Activated CD4-positive, alpha-beta T cell treated with anti-CD3 and anti-CD28 coated beads, Interleukin-2, amount 10 ng/mL, durations not matched to agents 24 days and 14 days (primary cell): ENCODE data around the gene GLIPR1L1. TPM values are rescaled to one million over a fixed set of nuclear protein-coding genes. Genes with fewer than 3 reads are reported as not detected.
"Not testable (repeated sequence)": the region's sequence is repeated elsewhere in the genome, so short reads cannot be mapped to it uniquely, and the experiment has no call there.

Source experiments
- DNase-seq: peaks from one replicate; pipeline ENCODE4 v3.0.0; 2022
- H3K27ac Mint-ChIP-seq: one replicate; pipeline ENCODE4 v1.8.0; 2022; ENCODE audit warnings: mild to moderate bottlenecking, mixed read lengths
- H3K27me3 Mint-ChIP-seq: one replicate; pipeline ENCODE4 v1.8.0; 2022; ENCODE audit warnings: mixed read lengths
- H3K36me3 Mint-ChIP-seq: one replicate; pipeline ENCODE4 v1.8.0; 2022; ENCODE audit warnings: low read depth, mild to moderate bottlenecking, mixed read lengths
- H3K4me1 Mint-ChIP-seq: one replicate; pipeline ENCODE4 v1.8.0; 2021; ENCODE audit warnings: mixed read lengths
- H3K4me3 Mint-ChIP-seq: one replicate; pipeline ENCODE4 v1.8.0; 2022; ENCODE audit warnings: mild to moderate bottlenecking, moderate library complexity, mixed read lengths
- H3K9me3 Mint-ChIP-seq: one replicate; pipeline ENCODE4 v1.8.0; 2021; ENCODE audit warnings: mixed read lengths
- intact Hi-C: fragments of 100-400 bp; cut with micrococcal nuclease; formaldehyde crosslinking; loops from one replicate; pipeline ENCODE4 v1.15.1; 2023
- total RNA-seq: library from RNA; stranded (reverse); gene quantifications from 2 replicates; pipeline ENCODE4 v1.2.3, GENCODE V29; 2022

Gene GLIPR1L1
- total RNA-seq, 1 donor from 2014 or later, result not detected

GRCh38 chr12:75323663-75324062 is 10.8 kb upstream of the GLIPR1L1 start:
- H3K4me1 Mint-ChIP-seq, result no peaks in the 10 kb centered on the region
- no peak overlapping the region for H3K4me3 Mint-ChIP-seq
- no peak overlapping the region for H3K27ac Mint-ChIP-seq
- H3K27me3 Mint-ChIP-seq, result peaks cover 28% of the 10 kb centered on the region
- DNase-seq, result no peak
- H3K9me3 Mint-ChIP-seq, result no peaks in the 10 kb centered on the region
- intact Hi-C loops, result no loop called here
- no peaks in the 10 kb centered on the region for H3K36me3 Mint-ChIP-seq

- peaks cover 41% of the 10 kb centered on the region for H3K27me3 Mint-ChIP-seq
- no peak for DNase-seq
- H3K27ac Mint-ChIP-seq, result no peak overlapping the region
- no peak overlapping the region for H3K4me3 Mint-ChIP-seq
- peaks cover 5% of the 10 kb centered on the region for H3K4me1 Mint-ChIP-seq
- no peaks in the 10 kb centered on the region for H3K36me3 Mint-ChIP-seq
- intact Hi-C loops, result no loop called here
- no peaks in the 10 kb centered on the region for H3K9me3 Mint-ChIP-seq
Measured at GRCh38 chr12:75327642-75328041, 6.8 kb upstream of the GLIPR1L1 start.

- H3K9me3 Mint-ChIP-seq, result no peaks in the 10 kb centered on the region
- peaks cover 15% of the 10 kb centered on the region for H3K4me1 Mint-ChIP-seq
- H3K4me3 Mint-ChIP-seq, result peak within 1 kb of the TSS; percentile 79
- H3K27me3 Mint-ChIP-seq, result peaks cover 57% of the 10 kb centered on the region
- H3K27ac Mint-ChIP-seq, result no peak within 1 kb of the TSS
- intact Hi-C loops, result loop anchor here (5.0 to 10.0 kb wide), 3 partner anchors 125 to 1017 kb away; partner anchors contain the start of genes BBS10 and KCNC2
- peak; percentile 89 for DNase-seq
- H3K36me3 Mint-ChIP-seq, result no peaks in the 10 kb centered on the region
Measured at GRCh38 chr12:75329918-75330826, 4.3 kb upstream of the GLIPR1L1 start, which contains the start of gene CAPS2. Gene CAPS2, minus strand, starts transcription at chr12:75330324. Its CDS starts 3,826 bp downstream, at chr12:75326498.

GRCh38 chr12:75337905-75338304 is 3.4 kb downstream of the GLIPR1L1 start:
- DNase-seq, result no peak
- Mint-ChIP-seq H3K36me3 (no peaks in the 10 kb centered on the region), H3K4me3 (no peak overlapping the region), H3K27ac (no peak overlapping the region), H3K4me1 (peaks cover 16% of the 10 kb centered on the region), H3K27me3 (peaks cover 45% of the 10 kb centered on the region), H3K9me3 (no peaks in the 10 kb centered on the region)
- intact Hi-C loops, result loop anchor here (10.0 kb wide), 1 partner anchor 133 kb away; the partner anchor contains the start of gene KCNC2

GRCh38 chr12:75341873-75342272 is 7.4 kb downstream of the GLIPR1L1 start:
- H3K4me1 Mint-ChIP-seq, result peaks cover 11% of the 10 kb centered on the region
- H3K36me3 Mint-ChIP-seq, result no peaks in the 10 kb centered on the region
- no peak overlapping the region for H3K4me3 Mint-ChIP-seq
- peaks cover 33% of the 10 kb centered on the region for H3K27me3 Mint-ChIP-seq
- DNase-seq, result no peak
- H3K27ac Mint-ChIP-seq, result no peak overlapping the region
- H3K9me3 Mint-ChIP-seq, result no peaks in the 10 kb centered on the region
- intact Hi-C loops, result no loop called here

- peaks cover 25% of the 10 kb centered on the region for H3K27me3 Mint-ChIP-seq
- H3K36me3 Mint-ChIP-seq, result no peaks in the 10 kb centered on the region
- no peaks in the 10 kb centered on the region for H3K9me3 Mint-ChIP-seq
- intact Hi-C loops, result no loop called here
- no peak overlapping the region for H3K4me3 Mint-ChIP-seq
- peaks cover 7% of the 10 kb centered on the region for H3K4me1 Mint-ChIP-seq
- H3K27ac Mint-ChIP-seq, result no peak overlapping the region
- no peak for DNase-seq
Measured at GRCh38 chr12:75345531-75345930, 11.1 kb downstream of the GLIPR1L1 start.

GRCh38 chr12:75346215-75346614 is 11.7 kb downstream of the GLIPR1L1 start:
- intact Hi-C loops, result loop anchor here (1.0 kb wide), 1 partner anchor 134 kb away; the partner anchor contains the start of gene GLIPR1
- not testable (repeated sequence) for H3K9me3 Mint-ChIP-seq, H3K36me3 Mint-ChIP-seq
- Mint-ChIP-seq H3K4me3 (peak overlapping the region; percentile 5), H3K4me1 (peaks cover 11% of the 10 kb centered on the region), H3K27ac (peak overlapping the region; percentile 46), H3K27me3 (peaks cover 24% of the 10 kb centered on the region)
- DNase-seq, result peak; percentile 75

GRCh38 chr12:75349946-75350345 is 15.5 kb downstream of the GLIPR1L1 start:
- Mint-ChIP-seq H3K27me3 (peaks cover 16% of the 10 kb centered on the region), H3K4me3 (no peak overlapping the region), H3K27ac (no peak overlapping the region), H3K36me3 (peaks cover 6% of the 10 kb centered on the region), H3K4me1 (peaks cover 11% of the 10 kb centered on the region), H3K9me3 (peaks cover 20% of the 10 kb centered on the region)
- no peak for DNase-seq
- intact Hi-C loops, result loop anchor here (2.0 kb wide), 1 partner anchor 15 kb away; the partner anchor contains the start of gene GLIPR1L1

- Mint-ChIP-seq H3K27ac (no peak overlapping the region), H3K9me3 (peaks cover 24% of the 10 kb centered on the region), H3K4me3 (no peak overlapping the region), H3K27me3 (peaks cover 15% of the 10 kb centered on the region), H3K4me1 (peaks cover 10% of the 10 kb centered on the region), H3K36me3 (peaks cover 6% of the 10 kb centered on the region)
- no peak for DNase-seq
- intact Hi-C loops, result no loop called here
Measured at GRCh38 chr12:75350413-75350812, 15.9 kb downstream of the GLIPR1L1 start.

- Mint-ChIP-seq H3K4me1 (peaks cover 6% of the 10 kb centered on the region), H3K36me3 (peaks cover 6% of the 10 kb centered on the region), H3K27me3 (peaks cover 10% of the 10 kb centered on the region), H3K27ac (no peak overlapping the region), H3K4me3 (no peak overlapping the region), H3K9me3 (peaks cover 24% of the 10 kb centered on the region)
- no peak for DNase-seq
- intact Hi-C loops, result no loop called here
Measured at GRCh38 chr12:75354011-75354410, 19.5 kb downstream of the GLIPR1L1 start.

- Mint-ChIP-seq H3K4me1 (peaks cover 12% of the 10 kb centered on the region), H3K27me3 (no peaks in the 10 kb centered on the region), H3K9me3 (peaks cover 7% of the 10 kb centered on the region), H3K27ac (no peak overlapping the region), H3K4me3 (no peak overlapping the region), H3K36me3 (peaks cover 7% of the 10 kb centered on the region)
- DNase-seq, result peak; percentile 64
- intact Hi-C loops, result no loop called here
Measured at GRCh38 chr12:75360920-75361319, 26.4 kb downstream of the GLIPR1L1 start.

GRCh38 chr12:75361408-75361807 is 26.9 kb downstream of the GLIPR1L1 start:
- no peak overlapping the region for H3K27ac Mint-ChIP-seq
- DNase-seq, result no peak
- intact Hi-C loops, result no loop called here

GRCh38 chr12:75364919-75365318 is 30.4 kb downstream of the GLIPR1L1 start:
- H3K4me1 Mint-ChIP-seq, result peaks cover 16% of the 10 kb centered on the region
- H3K4me3 Mint-ChIP-seq, result no peak overlapping the region
- DNase-seq, result no peak
- H3K27ac Mint-ChIP-seq, result no peak overlapping the region
- H3K9me3 Mint-ChIP-seq, result peaks cover 7% of the 10 kb centered on the region
- intact Hi-C loops, result no loop called here
- H3K36me3 Mint-ChIP-seq, result peaks cover 7% of the 10 kb centered on the region
- H3K27me3 Mint-ChIP-seq, result peaks cover 4% of the 10 kb centered on the region

More at GRCh38 chr12:75361408-75361807, 26.9 kb downstream of the GLIPR1L1 start:
- Mint-ChIP-seq H3K27me3 (no peaks in the 10 kb centered on the region), H3K4me3 (no peak overlapping the region), H3K9me3 (peaks cover 7% of the 10 kb centered on the region), H3K36me3 (peaks cover 7% of the 10 kb centered on the region), H3K4me1 (peaks cover 12% of the 10 kb centered on the region)

GRCh38 chr12:75366629-75367028 is 32.2 kb downstream of the GLIPR1L1 start:
- Mint-ChIP-seq H3K9me3 (peaks cover 2% of the 10 kb centered on the region), H3K4me1 (peaks cover 5% of the 10 kb centered on the region), H3K4me3 (no peak overlapping the region), H3K27me3 (peaks cover 4% of the 10 kb centered on the region), H3K36me3 (no peaks in the 10 kb centered on the region), H3K27ac (no peak overlapping the region)
- DNase-seq, result no peak
- intact Hi-C loops, result no loop called here
